HCT116 (cell line): Measurements from ENCODE around the gene TMEM178B.
"Not testable (repeated sequence)": the region's sequence is repeated elsewhere in the genome, so short reads cannot be mapped to it uniquely, and the experiment has no call there.

Experiments used
- CBX3 ChIP-seq: IDR thresholded peaks from 2 replicates; pipeline ENCODE4 v1.6.1; 2012; ENCODE audit warnings: low read depth
- CTCF ChIP-seq, 3 experiments: fragments of 200-600 bp in 1 of 3; sonication (generic) in 1 of 3; IDR thresholded peaks in 2 of 3; conservative IDR thresholded peaks in 1 of 3; 2 replicates each; pipeline ENCODE4 v1.5.1; 2012 to 2017; ENCODE audit warnings: low read depth in 2 of 3, low read length in 2 of 3, antibody characterized with exemption in 1 of 3, borderline replicate concordance in 1 of 3, control low read depth in 1 of 3, mild to moderate bottlenecking in 1 of 3, mixed read lengths in 1 of 3, mixed run types in 1 of 3, moderate library complexity in 1 of 3; ENCODE audit not compliant: insufficient read depth in 1 of 3
- EZH2 ChIP-seq: fragments of 200-600 bp; sonication (generic); IDR thresholded peaks from 2 replicates; pipeline ENCODE4 v1.6.1; 2017; ENCODE audit warnings: antibody characterized with exemption, mixed run types
- EZH2phosphoT487 ChIP-seq: fragments of 200-600 bp; IDR thresholded peaks from 2 replicates; pipeline ENCODE4 v1.6.1; 2018; ENCODE audit warnings: antibody characterized with exemption, borderline replicate concordance
- POLR2AphosphoS5 ChIP-seq: IDR thresholded peaks from 2 replicates; pipeline ENCODE4 v1.6.1; 2011; ENCODE audit warnings: mild to moderate bottlenecking, low read depth, low read length, moderate library complexity
- SRF ChIP-seq: IDR thresholded peaks from 2 replicates; pipeline ENCODE4 v1.6.1; 2012; ENCODE audit warnings: low read depth
- TCF7L2 ChIP-seq: IDR thresholded peaks from 2 replicates; pipeline ENCODE4 v1.7.0; 2011; ENCODE audit warnings: borderline replicate concordance, inconsistent platforms; ENCODE audit not compliant: insufficient read depth, insufficient read length; ENCODE audit errors: extremely low read depth
- YY1 ChIP-seq: IDR thresholded peaks from 2 replicates; pipeline ENCODE4 v1.6.1; 2011; ENCODE audit warnings: low read length, low read depth, moderate library complexity, mild to moderate bottlenecking; ENCODE audit not compliant: insufficient replicate concordance; ENCODE audit errors: extremely low read depth

DNA sequence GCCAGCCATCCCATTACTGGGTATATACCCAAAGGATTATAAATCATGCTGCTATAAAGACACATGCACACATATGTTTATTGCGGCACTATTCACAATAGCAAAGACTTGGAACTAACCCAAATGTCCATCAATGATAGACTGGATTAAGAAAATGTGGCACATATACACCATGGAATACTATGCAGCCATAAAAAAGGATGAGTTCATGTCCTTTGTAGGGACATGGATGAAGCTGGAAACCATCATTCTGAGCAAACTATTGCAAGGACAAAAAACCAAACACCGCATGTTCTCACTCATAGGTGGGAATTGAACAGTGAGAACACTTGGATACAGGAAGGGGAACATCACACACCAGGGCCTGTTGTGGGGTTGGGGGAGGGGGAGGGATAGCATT is 15.6 kb downstream of the TMEM178B start:
- not testable (repeated sequence) for TF ChIP-seq CTCF (IDR thresholded peaks at IDR 0.05 in 2 of 3, conservative IDR thresholded peaks at IDR 0.05 in 1 of 3; ENCODE audit: borderline replicate concordance in 1 of 3, insufficient read depth in 1 of 3, low read depth in 2 of 3, low read length in 2 of 3); EZH2; EZH2phosphoT487; SRF; YY1; CBX3; TCF7L2; POLR2AphosphoS5
